ENCODE results near the gene ADGRG6.
"Not testable (repeated sequence)": the region's sequence is repeated elsewhere in the genome, so short reads cannot be mapped to it uniquely, and the experiment has no call there.

DNA sequence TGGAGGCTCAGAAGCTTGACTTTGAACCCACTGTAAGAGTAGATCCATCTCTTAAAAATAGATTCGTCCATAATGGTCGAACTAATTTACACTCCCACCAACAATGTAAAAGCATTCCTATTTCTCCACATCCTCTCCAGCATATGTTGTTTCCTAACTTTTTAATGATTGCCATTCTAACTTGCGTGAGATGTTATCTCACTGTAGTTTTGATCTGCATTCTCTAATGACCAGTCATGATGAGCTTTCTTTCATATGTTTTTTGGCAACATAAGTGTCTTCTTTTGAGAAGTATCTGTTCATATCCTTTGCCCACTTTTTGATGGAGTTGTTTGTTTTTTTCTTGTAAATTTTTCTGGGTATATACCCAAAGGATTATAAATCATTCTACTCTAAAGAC, 44.4 kb downstream of the ADGRG6 start:
- not testable (repeated sequence) for TF ChIP-seq ELF1 (IDR thresholded peaks at IDR 0.05); NFIC (IDR thresholded peaks at IDR 0.05; ENCODE audit: borderline replicate concordance); CTCF (IDR thresholded peaks at IDR 0.05); USF1 (IDR thresholded peaks at IDR 0.05; ENCODE audit: borderline replicate concordance, low read depth); TEAD4 (IDR thresholded peaks at IDR 0.05; ENCODE audit: borderline replicate concordance, insufficient read depth); RAD21 (IDR thresholded peaks at IDR 0.05; ENCODE audit: low read length); POLR2AphosphoS5 (IDR thresholded peaks at IDR 0.05; ENCODE audit: low read depth, low read length); SIN3A (IDR thresholded peaks at IDR 0.05; ENCODE audit: borderline replicate concordance, low read depth, low read length)
- TF ChIP-seq, protein P1, sequence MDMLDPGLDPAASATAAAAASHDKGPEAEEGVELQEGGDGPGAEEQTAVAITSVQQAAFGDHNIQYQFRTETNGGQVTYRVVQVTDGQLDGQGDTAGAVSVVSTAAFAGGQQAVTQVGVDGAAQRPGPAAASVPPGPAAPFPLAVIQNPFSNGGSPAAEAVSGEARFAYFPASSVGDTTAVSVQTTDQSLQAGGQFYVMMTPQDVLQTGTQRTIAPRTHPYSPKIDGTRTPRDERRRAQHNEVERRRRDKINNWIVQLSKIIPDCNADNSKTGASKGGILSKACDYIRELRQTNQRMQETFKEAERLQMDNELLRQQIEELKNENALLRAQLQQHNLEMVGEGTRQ (IDR thresholded peaks at IDR 0.05; ENCODE audit: borderline replicate concordance, low read depth, low read length): not testable (repeated sequence)
